MCF 10A (cell line): Measurements from ENCODE around the gene ZBTB40. TPM values are rescaled to one million over a fixed set of nuclear protein-coding genes. Genes with fewer than 3 reads are reported as not detected.

Experiments used
- BruUV-seq: library from RNA; stranded (reverse); fragments of 400-500 nt; replicated peaks from 2 replicates; lab custom pipeline; 2021; lab: Mats Ljungman, UMichigan
- CTCF ChIA-PET: fragments of 300-600 bp; sonication (Branson Sonifier 250); formaldehyde crosslinking; extraction: SDS; loops from one replicate; lab custom pipeline; 2021; ENCODE audit warnings: antibody characterized with exemption, inconsistent platforms; lab: Yijun Ruan, JAX
- POLR2A ChIA-PET: fragments of 300-600, 350-650 bp; sonication (Branson Sonifier 250); formaldehyde crosslinking; extraction: SDS; loops from one replicate; lab custom pipeline; 2020; ENCODE audit warnings: antibody characterized with exemption, inconsistent platforms; lab: Yijun Ruan, JAX
- DNase-seq: peaks from one replicate; pipeline ENCODE4 v3.0.0-alpha.2; 2018; ENCODE audit not compliant: unreplicated experiment
- H3K27ac Mint-ChIP-seq: one replicate; pipeline ENCODE4 v1.8.0; 2022; ENCODE audit warnings: mild to moderate bottlenecking, low read depth, mixed read lengths; ENCODE audit not compliant: unreplicated experiment
- H3K27me3 Mint-ChIP-seq: one replicate; pipeline ENCODE4 v1.8.0; 2022; ENCODE audit warnings: mixed read lengths; ENCODE audit not compliant: insufficient read depth, unreplicated experiment
- H3K36me3 Mint-ChIP-seq: one replicate; pipeline ENCODE4 v1.8.0; 2022; ENCODE audit warnings: mild to moderate bottlenecking, moderate library complexity, mixed read lengths; ENCODE audit not compliant: insufficient read depth, unreplicated experiment
- H3K4me1 Mint-ChIP-seq: one replicate; pipeline ENCODE4 v1.8.0; 2022; ENCODE audit warnings: mixed read lengths; ENCODE audit not compliant: insufficient read depth, unreplicated experiment
- H3K4me3 Mint-ChIP-seq: one replicate; pipeline ENCODE4 v1.8.0; 2022; ENCODE audit warnings: mild to moderate bottlenecking, moderate library complexity, mixed read lengths; ENCODE audit not compliant: unreplicated experiment
- H3K9me3 Mint-ChIP-seq: one replicate; pipeline ENCODE4 v1.8.0; 2022; ENCODE audit warnings: mixed read lengths; ENCODE audit not compliant: unreplicated experiment
- intact Hi-C: fragments of 100-400 bp; cut with micrococcal nuclease; formaldehyde crosslinking; loops from 2 replicates; pipeline ENCODE4 v1.14.1; 2022
- total RNA-seq: library from RNA; stranded (reverse); gene quantifications from 2 replicates; pipeline ENCODE4 v1.2.3, GENCODE V29; 2022
- TF ChIP-seq, protein P1 (sequence below): fragments of 200-600 bp; IDR thresholded peaks from one replicate; pipeline ENCODE4 v1.8.0; 2022; ENCODE audit warnings: antibody characterized with exemption, mild to moderate bottlenecking; ENCODE audit not compliant: unreplicated experiment

ZBTB40 gene
- total RNA-seq, 1 experiment from 2014 or later, result 20.4 TPM

DNA sequence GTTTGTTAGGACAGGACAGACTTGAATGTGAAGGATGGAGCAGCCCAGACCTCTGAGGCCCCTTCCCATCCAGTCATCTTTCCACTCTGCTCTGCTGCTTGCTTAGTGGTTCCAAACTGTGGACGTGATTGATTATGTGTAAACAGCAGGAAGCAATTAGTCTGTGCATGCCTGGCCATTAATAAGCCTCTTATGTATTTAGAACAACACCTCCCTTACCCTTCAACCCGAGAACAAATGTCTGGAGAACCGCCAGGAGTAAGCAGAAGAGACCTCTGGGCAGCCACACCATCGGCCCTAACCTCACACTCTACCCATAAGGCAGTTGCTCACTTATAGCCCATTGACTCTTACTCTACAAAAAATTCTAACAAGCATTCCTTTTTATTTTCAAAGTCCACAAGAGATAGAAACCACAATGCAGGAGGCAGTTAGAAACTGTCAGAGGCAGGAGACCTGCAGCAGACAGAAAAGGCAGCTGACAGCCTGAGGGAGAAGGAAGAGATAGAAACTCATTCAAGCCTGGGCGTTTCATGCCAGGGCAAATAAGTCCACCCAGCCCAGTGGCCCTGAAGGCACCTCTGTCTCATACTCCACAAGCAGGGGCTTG, 105.8 kb downstream of the ZBTB40 start:
- intact Hi-C loops, result no loop called here
- TF ChIP-seq, protein P1, sequence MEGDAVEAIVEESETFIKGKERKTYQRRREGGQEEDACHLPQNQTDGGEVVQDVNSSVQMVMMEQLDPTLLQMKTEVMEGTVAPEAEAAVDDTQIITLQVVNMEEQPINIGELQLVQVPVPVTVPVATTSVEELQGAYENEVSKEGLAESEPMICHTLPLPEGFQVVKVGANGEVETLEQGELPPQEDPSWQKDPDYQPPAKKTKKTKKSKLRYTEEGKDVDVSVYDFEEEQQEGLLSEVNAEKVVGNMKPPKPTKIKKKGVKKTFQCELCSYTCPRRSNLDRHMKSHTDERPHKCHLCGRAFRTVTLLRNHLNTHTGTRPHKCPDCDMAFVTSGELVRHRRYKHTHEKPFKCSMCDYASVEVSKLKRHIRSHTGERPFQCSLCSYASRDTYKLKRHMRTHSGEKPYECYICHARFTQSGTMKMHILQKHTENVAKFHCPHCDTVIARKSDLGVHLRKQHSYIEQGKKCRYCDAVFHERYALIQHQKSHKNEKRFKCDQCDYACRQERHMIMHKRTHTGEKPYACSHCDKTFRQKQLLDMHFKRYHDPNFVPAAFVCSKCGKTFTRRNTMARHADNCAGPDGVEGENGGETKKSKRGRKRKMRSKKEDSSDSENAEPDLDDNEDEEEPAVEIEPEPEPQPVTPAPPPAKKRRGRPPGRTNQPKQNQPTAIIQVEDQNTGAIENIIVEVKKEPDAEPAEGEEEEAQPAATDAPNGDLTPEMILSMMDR, result no peak
- H3K4me1 Mint-ChIP-seq, result no peaks in the 10 kb centered on the region
- POLR2A ChIA-PET, result no interaction called here
- no peak for DNase-seq
- no peak overlapping the region for H3K27ac Mint-ChIP-seq
- no peak overlapping the region for H3K4me3 Mint-ChIP-seq
- peaks cover 76% of the 10 kb centered on the region for H3K27me3 Mint-ChIP-seq
- no peaks in the 10 kb centered on the region for H3K36me3 Mint-ChIP-seq
- no TSS peak for BruUV-seq
- CTCF ChIA-PET, result no interaction called here
- no peaks in the 10 kb centered on the region for H3K9me3 Mint-ChIP-seq

- intact Hi-C loops, result no loop called here
- Mint-ChIP-seq H3K4me1 (no peaks in the 10 kb centered on the region), H3K27ac (no peak within 1 kb of the TSS), H3K9me3 (no peaks in the 10 kb centered on the region), H3K36me3 (peaks cover 6% of the 10 kb centered on the region), H3K27me3 (peaks cover 64% of the 10 kb centered on the region), H3K4me3 (no peak within 1 kb of the TSS)
- BruUV-seq, result no TSS peak
- ChIA-PET CTCF (interaction anchor here (0.5 to 0.7 kb wide), 4 partner anchors 107 to 1194 kb away, joined by 3 to 4 read pairs (median 3); no protein-coding TSS in a partner anchor), POLR2A (no interaction called here)
- DNase-seq, result no peak
- TF ChIP-seq, protein P1, result no peak
Measured at GRCh38 chr1:22562584-22563583, 111.2 kb downstream of the ZBTB40 start, which contains the start of gene EPHA8. Gene EPHA8, plus strand, starts transcription at chr1:22563489. Its CDS starts 147 bp downstream, at chr1:22563636.

DNA sequence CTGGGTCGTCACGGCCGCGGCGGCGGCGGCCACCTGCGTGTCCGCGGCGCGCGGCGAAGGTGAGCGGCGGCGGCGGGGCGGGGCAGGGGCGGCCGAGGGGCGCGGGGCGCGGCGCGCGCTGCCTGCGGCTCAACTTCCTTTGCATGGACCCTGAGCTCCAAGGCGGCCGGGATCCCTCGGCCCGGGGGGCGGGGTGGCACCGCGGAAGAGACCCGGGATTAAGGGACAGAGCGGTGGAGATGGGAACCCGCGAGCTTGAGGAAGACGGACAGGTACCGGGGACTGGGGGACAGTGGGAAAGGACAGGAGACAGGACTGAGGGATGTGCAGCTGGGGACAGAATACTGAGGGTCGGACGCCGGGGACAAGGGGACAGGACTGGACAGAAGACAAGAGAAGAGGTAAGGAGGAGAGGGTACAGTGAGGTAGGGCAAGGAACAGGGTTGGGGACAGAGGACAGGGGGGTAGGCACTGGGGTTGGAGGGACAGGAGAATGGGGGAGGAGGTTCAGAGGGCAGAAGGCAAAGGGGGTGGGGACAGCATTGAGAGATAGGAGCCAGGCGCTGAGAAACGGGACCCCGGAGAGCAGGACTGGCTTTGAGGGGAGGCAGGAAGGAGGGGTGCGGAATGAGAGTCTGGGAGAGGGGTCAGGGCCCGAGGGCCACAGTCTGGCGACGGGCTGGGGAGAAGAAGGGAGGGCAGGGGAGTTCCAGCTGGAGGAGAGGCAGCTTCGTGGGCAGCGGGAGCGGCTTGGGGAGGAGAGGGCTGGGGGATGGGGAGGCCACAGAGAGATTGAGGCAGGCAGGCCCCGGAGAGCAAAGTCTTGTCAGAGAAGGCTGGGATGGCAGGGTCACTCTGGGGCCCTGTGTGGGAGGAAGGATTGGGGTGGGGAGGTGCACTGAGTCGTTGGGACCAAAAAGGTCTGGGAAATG, 112.3 kb downstream of the ZBTB40 start:
- Mint-ChIP-seq H3K27me3 (peaks cover 63% of the 10 kb centered on the region), H3K36me3 (peaks cover 6% of the 10 kb centered on the region), H3K27ac (no peak overlapping the region), H3K9me3 (no peaks in the 10 kb centered on the region), H3K4me3 (no peak overlapping the region), H3K4me1 (no peaks in the 10 kb centered on the region)
- no TSS peak for BruUV-seq
- POLR2A ChIA-PET, result no interaction called here
- TF ChIP-seq, protein P1, result no peak
- intact Hi-C loops, result no loop called here
- CTCF ChIA-PET, result no interaction called here
- DNase-seq, result no peak
